CD4-positive, alpha-beta T cell treated with Interleukin-21 for 1 hour (primary cell): ENCODE results near the gene SNAPC4.

Experiments
- DNase-seq: peaks from one replicate; pipeline ENCODE4 v3.0.0-alpha.2; 2020

Gene SNAPC4

DNA sequence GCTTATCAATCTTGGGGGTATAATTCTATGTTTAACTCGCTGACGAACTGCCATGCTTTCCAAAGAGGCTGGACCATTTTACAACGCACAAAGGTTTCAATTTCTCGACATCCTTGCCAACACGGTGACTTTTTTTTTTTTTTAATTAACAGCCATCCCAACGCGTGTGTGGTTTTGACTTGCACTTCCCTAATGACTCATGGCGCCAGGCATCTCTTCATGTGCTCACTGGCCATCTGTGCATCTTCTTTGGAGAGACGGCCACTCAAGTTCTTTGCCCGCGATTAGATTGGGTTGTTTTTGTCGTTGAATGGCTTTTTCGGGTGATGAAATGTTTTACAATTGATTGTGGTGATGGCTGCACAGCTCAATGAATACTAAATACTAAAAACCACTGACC, 14.0 kb downstream of the SNAPC4 start:
- no peak for DNase-seq

DNA sequence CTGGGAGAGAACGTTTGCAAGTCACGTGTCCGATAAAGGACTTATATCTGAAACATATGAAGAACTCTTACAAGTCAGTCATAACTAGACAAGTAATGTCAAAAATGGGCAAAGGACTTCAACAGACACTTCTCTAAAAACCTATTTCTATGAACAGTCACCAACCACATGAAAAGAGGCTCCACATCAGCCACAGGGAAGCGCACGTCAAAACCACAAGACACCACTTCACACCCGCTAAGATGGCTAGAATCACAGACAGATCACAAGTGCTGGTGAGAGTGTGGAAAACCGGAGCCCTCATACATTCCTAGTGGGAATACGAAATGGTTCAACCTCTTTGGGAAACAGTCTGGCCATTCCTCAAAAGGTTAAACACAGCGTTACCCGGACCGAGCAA, 15.0 kb downstream of the SNAPC4 start:
- peak; percentile 48 for DNase-seq

DNA sequence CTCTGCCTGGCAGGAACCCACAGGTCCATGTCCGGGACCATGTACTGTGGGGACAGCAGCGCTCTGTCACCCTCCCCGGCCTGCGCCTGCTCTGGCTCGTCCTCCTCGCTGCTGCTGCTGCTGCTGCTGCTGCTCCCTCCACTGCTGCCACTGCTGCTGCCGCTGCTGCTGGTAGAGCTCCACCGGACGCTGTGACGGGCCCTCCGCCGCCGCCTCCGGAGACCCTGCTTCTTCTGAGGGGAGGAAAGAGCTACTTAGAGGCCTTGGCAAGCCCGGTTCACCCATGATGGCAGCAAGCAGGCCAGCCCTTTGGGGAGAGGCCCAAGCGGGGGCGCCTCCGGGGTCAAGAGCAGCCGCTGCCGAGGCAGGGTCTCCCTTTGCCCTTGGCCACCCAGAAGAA, 16.5 kb downstream of the SNAPC4 start:
- no peak for DNase-seq

DNA sequence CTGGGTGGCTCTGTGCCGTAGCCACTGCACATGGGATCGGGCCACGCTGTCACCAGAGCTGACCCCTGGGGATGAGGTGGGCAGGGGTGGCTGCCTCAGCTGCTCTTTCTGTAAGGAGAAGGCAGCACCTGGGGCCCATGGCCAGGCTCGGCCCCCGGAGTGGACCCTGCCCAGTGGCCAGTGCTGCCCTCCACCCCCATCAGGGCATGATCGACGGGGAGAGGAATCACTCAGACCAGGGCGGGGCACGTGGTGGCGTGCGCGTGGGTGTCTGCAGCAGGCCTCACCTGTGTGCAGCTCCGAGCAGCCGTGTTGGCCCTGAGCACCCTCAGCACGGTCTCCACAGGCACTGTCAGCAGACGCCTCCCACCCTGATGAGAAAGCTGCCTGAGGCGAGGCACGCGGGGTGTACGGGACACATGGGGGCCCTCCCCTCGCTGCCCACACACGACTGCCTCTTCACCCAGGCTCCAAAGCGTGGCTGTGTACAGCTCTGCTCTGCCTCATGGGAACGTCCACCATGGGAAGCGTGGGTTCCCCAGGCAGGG, 17.9 kb downstream of the SNAPC4 start:
- DNase-seq, result no peak

DNA sequence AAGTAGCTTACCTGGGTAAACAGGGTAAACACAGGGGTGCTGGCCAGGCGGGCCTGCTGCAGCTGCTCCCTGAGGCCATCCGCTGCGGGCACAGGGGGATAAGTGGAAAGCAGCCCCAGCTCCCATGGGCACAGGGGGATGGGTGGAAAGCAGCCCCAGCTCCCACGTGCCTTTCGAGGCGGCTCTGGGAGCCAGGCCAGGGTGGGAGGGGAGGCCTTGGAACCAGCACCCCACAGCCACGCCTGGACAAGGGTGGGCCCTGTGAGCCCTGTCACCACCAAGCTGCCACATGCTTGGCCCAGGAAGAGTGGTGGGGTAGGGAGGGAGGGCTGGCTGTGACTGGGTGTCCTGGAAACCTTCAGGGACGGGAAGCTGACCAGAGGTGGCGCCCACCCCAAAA, 18.7 kb downstream of the SNAPC4 start:
- no peak for DNase-seq

DNA sequence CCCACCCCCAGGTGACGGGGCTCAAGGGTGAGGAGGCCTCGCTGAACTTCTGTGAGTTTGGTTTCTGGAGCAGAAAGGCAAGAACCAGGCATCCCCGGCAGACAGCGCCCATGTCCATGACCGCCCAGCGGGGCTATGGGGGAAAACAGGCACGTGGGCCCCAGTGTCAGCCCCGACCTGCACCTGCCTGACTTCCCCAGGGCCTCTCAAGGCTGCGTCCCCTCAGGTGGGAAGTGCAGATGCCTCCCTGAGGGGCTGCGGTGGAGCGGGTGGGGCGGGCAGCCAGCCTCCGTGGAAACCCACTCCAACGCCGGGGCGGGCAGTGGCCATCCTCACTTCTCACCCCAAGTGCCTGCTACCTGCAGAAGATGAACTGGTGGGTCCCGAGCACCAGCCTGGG, 19.6 kb downstream of the SNAPC4 start:
- no peak for DNase-seq

DNA sequence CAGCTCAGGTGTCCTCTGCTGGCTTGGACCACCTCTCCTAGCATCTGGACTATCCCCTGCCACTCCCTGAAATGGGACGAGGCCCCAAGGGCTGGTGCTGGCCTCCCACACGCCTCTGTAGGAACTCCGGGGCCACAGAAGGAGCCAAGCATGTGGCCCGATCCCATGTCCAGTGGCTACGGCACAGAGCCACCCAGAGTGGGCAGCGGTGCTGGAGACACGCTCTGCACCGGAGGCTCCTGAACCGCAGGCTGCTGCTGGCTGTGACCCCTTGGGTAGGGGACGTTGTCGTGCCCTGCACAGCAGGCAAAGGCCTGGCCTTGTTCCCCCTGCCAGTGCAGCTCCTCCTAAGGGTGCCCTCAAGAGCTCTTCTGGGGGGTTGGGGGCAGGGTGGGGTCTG, 20.1 kb downstream of the SNAPC4 start:
- DNase-seq, result no peak

DNA sequence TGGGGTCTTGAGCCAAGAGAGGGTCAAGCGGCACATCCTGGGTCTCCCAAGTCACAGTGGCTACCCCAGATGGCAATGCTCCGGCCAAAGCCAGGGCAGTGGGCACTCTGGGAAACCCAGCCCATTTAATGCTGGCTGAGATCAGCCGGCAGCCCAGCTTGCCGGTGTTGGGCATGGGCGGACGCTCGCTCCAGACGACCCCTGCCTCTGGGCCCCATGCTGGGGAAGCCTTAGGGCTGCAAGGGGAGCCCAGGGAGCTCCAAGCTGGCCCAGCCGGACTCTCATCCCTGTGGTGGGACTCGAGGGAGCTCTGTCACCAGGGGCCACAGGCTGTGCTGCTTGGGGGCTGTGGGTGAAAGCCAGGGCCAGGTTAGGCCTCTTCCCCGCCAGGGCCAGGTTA, 20.6 kb downstream of the SNAPC4 start:
- DNase-seq, result no peak

DNA sequence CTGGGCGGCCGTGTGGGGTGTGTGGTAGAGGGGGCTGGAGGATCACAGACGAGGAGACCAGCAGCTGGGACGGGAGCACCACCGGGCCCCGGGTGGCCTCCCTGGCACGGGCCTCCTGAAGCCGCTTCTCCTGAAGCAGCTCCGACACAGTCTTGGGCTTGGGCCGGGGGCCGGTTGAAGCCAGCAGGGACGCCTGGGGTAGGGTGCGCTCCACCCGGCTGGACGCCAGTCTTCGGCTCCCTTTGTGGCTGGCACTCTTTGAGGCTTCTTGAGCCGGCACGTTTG, 21.0 kb downstream of the SNAPC4 start:
- DNase-seq, result no peak

DNA sequence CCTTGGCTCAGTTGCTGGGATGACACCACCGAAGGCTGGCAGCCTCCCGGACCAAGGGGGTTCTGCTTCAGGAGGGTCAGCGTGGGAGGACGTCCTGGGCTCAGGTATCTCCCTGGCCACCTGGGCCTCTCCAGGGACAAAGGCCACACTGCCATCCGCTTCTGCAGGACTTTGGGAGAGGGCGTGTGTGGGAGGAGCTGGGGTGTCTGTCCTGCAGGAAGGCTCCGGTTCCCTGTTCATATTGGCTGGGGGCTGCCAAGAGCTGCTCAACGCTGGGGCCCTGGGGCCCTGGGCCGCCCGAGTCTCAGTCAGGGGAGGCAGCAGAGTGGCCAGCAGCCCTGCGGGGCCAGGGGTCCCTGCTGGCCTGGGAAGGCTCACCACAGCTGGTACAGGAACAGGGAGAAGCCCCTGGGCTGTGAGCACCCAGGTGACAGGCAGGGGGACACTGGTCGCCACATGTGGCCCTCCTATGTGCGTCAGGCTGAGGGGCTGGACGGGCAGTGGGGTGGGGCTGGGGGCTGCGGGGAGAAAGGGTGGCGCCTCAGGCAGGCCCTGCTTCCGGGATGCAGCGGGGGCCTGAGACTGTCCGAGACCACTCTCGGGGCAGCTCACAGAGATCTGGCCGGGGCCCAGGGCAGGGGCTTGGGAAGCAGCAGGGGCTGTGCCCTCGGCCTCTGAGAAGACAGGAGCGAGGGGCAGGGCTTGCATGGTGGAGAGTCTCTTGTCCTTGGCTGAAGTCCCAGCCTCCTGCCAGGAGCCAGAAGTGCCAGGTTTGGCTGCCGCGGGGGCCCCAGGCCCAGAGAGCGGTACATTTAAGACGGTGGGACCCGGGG, 21.6 kb downstream of the SNAPC4 start:
- no peak for DNase-seq

DNA sequence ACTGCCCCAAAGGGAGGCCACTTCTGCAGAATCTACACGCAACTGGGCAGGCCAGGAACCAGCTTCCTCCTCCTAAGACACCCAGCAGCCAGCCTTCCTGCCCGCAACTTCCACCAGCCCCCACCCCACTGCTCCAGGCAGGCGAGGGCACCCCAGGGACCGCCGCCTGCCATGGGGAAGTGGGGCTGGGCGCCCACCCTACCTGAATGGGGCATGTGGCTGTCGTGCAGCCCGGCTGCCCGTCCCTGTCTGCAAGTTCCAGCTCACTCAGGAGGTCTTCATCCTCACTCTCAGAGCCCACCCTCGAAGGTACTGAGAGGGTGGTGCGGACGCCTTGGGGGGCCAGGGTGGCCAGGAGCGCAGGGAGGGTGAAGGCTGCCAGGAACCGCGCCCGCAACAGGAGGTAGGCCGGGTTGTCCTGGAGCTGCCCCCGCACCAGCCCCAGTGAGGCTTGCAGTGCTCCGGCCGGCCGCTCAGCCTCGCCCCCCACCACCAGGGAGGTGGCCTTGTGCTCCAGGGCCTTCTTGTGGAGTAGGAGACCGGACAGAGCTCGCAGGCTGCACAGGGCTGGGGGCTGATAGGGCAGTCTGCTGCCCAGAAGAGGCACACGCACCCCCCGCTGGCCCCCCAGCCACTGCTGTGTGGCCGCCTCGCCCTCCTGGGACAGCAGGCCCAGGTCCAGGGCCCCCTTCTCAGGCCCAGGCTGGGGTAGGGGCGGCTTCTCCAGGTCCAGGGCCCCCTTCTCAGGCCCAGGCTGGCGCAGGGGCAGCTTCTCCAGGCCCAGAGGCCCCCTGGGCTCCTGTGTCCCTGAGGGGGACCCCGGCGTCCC, 22.4 kb downstream of the SNAPC4 start:
- no peak for DNase-seq

DNA sequence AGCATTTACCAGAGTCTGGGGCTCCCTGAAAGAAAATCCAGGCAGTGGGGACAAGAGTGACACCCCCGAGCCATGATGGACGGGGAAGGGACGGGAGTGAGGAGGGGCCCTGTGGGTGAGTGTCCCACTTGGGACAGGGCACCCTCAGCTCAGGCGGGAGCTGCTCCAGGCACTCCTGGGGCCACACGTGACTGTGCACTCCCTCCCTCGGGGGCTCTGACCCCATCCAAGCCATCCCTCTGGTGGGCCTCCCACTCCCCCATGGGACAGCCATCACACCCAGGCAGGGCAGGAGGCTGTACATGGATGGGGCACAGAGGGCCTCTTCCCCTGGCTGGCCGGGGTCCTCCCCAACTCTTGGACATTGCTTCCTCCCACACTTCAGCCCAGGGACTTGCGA, 23.5 kb downstream of the SNAPC4 start:
- DNase-seq, result no peak

DNA sequence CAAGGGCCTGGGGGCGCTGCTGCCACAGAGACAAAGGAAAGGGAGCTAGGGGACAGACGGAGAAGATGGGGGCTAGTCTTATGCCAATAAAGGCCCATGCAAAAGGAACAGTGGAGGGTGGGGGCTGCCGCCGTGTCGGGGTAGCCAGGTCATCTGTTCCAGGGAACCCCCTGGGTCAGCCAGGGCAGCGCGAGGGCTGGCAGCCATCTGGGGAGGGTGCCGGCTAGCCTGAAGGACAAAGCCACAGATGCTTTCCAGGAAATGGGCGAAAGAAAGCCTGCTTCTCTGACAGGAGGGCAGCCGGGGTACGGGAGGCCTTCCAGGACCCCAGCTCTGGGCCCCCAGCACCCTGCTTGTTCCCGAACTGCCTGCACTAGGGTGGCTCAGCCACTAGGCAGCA, 24.9 kb downstream of the SNAPC4 start:
- DNase-seq, result no peak

DNA sequence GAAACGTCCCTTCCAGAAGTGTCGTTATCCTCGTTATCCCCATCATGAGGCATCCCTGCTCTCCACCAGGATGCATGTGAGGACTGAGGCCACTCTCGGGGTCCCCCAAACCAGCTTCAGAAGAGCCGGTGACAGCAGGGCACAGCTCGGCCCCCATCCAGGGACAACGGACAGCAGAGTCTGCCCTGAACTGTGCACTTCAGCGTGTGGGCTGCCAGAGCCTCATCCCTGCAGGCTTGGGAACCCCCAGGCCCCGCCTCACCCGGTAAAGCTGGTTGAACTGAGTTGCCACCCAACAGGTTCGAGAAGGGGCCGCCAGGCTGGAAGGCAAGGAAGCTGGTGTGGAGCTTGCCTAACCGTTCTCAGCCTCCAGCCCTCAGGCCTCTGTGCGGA, 25.8 kb downstream of the SNAPC4 start:
- no peak for DNase-seq

DNA sequence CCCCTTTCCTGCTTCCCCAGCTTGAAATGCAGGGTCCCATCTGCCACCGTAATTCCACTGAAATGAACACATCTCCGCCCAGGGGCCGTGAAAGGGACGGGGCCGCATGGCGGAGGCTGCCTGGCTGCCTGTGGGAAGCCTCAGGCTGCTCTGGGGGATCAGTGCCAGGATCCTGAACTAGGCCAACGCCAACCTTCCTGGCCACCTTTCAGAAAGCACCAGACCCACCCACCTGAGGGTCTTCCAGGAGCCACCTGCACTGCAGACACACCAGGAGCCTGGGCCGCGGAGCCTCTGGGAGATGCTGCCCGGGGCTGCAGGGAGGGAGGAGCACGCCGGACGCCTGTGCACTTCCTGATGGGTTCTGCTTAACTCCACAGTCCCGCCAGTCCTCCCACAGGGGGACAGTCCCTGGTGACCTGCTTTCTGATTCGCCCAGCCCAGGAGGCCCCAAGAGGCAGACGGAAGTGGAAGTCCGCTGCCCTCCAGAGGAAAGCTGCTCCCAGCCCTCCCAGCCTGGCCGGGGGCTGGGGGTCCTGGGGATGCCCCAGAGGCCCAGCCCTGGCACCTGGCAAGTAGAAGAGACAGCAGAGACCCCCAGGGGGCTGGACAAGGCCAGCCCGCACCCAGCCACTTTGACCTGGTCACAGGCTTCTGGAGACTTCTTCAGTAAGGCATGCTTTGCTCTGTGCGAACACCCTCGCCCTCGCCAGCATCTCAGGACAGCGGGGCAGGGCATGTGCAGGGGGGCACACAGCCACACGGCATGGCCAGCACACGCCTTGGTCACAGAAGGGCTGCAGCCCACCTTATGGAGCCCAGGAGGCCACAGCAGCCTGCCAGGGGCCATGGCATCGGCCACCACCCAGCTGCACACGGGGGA, 26.4 kb downstream of the SNAPC4 start, which contains the start of gene CARD9:
TSS of gene CARD9 (minus strand) at position 370 of the 883 bp plus-strand sequence. CDS start 1,591 bp downstream, outside the sequence.
- no peak for DNase-seq

DNA sequence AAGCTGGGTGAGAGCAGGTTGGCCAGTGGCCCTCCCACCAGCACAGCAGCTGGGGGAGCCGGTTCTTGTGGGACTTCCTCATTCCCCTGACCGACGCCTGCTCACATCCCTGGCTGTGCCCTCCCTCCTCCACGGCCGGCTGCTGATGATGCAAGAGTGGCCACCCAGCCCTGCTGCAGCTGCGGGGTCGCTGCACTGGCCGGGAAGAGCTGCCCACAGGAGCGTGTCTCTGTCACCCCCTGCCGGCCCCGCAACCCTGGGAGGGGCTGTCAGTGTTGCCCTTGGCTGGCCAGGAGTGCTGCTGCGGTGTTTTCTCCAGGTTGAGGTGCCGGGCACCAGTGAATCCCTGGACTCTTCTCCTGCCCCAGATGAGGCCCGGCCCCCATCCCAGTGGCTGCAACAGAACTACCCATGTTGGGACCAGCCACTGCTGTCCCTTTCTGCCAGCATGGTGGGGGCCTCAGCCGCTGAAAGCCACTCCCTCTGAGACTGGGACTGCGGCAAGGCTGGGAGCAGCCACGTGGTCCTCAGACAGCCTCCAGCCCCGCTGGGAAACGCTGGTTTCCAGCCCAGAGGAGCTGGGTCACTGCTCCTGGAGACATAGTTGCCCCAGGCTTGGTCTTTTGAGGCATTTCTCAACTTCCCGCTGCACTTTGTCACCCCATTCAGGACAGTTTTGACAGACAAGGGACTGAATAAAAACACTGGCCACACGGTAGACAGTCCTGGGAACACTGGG, 27.2 kb downstream of the SNAPC4 start:
- DNase-seq, result no peak

DNA sequence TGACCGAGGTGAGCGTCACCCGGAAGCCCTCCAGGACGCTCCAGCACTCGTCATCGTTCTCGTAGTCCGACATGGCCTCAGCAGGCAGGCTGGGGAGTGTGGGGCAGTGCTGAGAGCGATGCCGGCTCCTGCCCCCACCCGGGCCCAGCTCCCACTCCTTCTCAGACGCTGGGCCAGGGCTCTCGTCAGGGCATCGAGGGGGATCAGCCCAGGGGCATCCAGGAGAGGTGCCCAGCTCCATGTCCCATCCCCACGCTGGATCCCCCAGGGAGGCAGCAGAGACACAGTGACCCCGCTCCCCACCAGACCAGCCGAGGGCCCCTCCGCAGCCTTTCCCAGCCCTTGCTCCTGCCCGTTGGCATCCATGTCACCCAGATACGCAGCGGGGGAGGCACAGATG, 28.0 kb downstream of the SNAPC4 start:
- DNase-seq, result no peak

DNA sequence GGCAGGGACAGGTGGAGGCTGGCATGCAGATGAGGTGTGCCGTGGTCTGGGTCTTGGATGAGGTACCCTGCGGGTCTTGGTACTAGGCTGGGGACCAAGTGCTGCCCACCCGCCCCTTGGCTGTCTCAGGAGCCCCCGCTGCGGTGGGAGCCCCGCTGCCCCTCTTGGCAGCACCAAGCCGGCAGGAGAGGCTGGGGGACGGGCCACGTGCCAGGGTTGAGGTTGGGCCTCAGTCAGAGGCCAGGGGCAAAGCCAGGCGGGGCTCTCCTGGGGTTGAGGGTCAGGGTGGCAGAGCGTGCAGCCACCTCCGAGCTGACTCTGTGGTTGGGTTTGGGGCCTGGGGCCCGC, 28.5 kb downstream of the SNAPC4 start:
- DNase-seq, result no peak

DNA sequence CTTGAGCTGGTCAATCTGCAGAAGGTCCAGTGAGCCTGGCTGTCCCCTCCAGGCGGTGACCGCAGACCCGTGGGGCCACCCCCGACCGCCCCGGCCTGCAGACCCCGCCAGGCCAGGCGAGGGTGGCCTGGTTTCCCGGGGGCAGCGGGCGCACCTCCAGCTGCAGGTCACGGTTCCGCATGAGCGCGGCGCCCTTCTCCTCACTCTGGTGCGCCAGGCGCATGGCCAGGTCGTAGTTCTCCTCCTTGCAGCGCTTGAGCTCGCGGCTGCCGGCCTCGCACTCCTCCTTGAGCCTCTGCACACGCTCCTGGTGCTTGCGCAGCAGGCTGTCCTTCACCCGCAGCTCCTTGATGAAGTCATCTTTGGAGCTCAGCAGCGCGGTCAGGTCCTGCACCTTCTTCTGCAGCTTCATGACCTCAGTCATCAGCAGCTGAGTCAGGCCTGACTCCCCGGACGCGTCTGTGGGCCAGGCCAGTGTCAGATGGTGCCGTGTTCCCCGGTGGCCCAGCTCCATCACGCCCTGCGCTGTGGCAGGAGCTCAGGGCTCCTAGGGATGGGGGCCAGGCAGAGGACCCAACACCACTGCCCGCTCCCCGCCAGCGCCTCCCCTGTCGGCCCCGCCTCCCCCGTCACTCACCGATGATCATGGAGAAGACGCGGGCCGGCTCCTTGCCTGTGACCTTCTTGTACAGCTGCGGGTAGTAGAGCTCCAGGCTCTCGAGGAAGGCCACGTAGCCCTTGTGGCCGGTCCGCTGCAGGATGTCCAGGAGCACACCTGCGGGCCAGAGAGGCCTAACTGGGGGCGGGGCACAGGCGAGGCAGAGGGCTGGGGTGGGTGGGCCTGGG, 29.1 kb downstream of the SNAPC4 start:
- DNase-seq, result no peak

DNA sequence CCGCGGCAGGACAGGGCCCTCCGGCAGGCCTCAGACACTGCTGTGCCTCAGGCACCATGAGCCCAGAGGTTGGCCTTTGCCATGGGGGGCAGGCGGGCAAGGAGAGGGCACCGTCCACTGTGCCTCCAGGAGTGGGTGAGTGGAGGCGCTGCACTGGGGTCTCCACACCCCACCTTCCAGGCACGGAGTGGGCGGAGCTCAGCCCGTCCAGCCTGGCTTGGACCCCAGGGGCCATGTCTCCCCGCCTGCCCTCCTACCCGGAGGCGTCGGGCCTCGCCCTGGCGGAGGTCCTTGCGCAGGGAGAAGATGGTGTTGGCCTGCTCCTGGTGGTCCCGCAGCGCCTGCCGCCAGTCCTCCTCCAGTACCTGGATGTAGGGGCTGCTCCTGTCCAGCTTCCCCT, 29.9 kb downstream of the SNAPC4 start:
- no peak for DNase-seq

DNA sequence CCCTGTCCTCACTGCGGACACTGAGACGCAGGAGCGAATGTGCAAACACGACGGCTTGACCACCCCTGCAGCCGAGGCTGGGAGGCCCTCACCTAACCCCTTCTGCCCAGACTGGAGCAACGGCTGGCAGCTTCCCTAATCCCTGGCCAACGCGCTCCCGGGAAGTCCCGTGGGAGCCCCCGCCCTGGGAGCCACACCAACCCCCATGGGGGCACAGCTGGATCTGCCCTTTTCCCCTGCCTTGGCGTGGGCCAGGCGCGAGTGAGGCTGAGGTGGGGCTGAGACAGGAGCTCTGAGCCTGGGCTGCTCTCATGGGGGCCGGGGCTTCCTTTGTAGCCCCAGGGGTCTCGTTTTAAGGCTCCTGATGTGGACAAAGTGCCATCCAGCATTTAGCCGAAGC, 31.8 kb downstream of the SNAPC4 start:
- DNase-seq, result no peak
